ENCODE results near the gene KLRG1.

GRCh38 chr12:8987163-8987562, 2.2 kb upstream of the KLRG1 start:
- TF ChIP-seq CTCF (IDR thresholded peaks at IDR 0.05) (no peak), POLR2AphosphoS5 (IDR thresholded peaks at IDR 0.05) (no peak), POLR2A (IDR thresholded peaks at IDR 0.05) (no peak)
